HepG2 (cell line): ENCODE measurements around the gene CYP17A1. TPM values are rescaled to one million over a fixed set of nuclear protein-coding genes. Genes with fewer than 3 reads are reported as not detected.

Experiments used
- CBFB ChIP-seq: sonication (generic); formaldehyde crosslinking; IDR thresholded peaks from 2 replicates; pipeline ENCODE4 v1.4.0; 2020; ENCODE audit warnings: missing genetic modification reagents
- CREM ChIP-seq, 2 experiments: sonication (generic) in 1 of 2; formaldehyde crosslinking in 1 of 2; IDR thresholded peaks; 2 replicates each; pipeline versions ENCODE4 v1.4.0 to v1.6.1; 2016 to 2020; ENCODE audit warnings: antibody characterized with exemption in 1 of 2, mild to moderate bottlenecking in 1 of 2, missing genetic modification reagents in 1 of 2
- GMEB2 ChIP-seq: IDR thresholded peaks from 2 replicates; pipeline ENCODE4 v1.6.1; 2016; ENCODE audit warnings: missing biosample characterization, missing genetic modification reagents, low read depth
- HHEX ChIP-seq: IDR thresholded peaks from 2 replicates; pipeline ENCODE4 v1.6.1; 2016; ENCODE audit warnings: control low read depth
- HNF1B ChIP-seq: sonication (generic); formaldehyde crosslinking; IDR thresholded peaks from 2 replicates; pipeline ENCODE4 v1.5.1; 2020; ENCODE audit warnings: mild to moderate bottlenecking, moderate library complexity, missing genetic modification reagents
- MTF1 ChIP-seq: sonication (generic); formaldehyde crosslinking; IDR thresholded peaks from 2 replicates; pipeline ENCODE4 v1.5.0; 2020; ENCODE audit warnings: missing genetic modification reagents
- MXD1 ChIP-seq: sonication (generic); formaldehyde crosslinking; IDR thresholded peaks from 2 replicates; pipeline ENCODE4 v1.4.0; 2020; ENCODE audit warnings: mild to moderate bottlenecking, missing genetic modification reagents
- PHF8 ChIP-seq: sonication (generic); formaldehyde crosslinking; IDR thresholded peaks from 2 replicates; pipeline ENCODE4 v1.5.0; 2020; ENCODE audit warnings: missing genetic modification reagents
- PPARG ChIP-seq: conservative IDR thresholded peaks from 2 replicates; pipeline ENCODE4 v1.6.1; 2016; ENCODE audit warnings: missing biosample characterization, missing genetic modification reagents
- SP5 ChIP-seq: IDR thresholded peaks from 2 replicates; pipeline ENCODE4 v1.6.1; 2016; ENCODE audit warnings: low read depth, borderline replicate concordance
- SSRP1 ChIP-seq: IDR thresholded peaks from 2 replicates; pipeline ENCODE4 v1.6.1; 2016; ENCODE audit warnings: control low read depth
- TRIM22 ChIP-seq: fragments of 450-650 bp; IDR thresholded peaks from 2 replicates; pipeline ENCODE4 v1.6.1; 2017
- ZFP82 ChIP-seq: sonication (generic); formaldehyde crosslinking; IDR thresholded peaks from 2 replicates; pipeline ENCODE4 v1.5.1; 2020; ENCODE audit warnings: mild to moderate bottlenecking, missing genetic modification reagents, borderline replicate concordance
- ZNF142 ChIP-seq: sonication (generic); formaldehyde crosslinking; IDR thresholded peaks from 2 replicates; pipeline ENCODE4 v1.4.0; 2020; ENCODE audit warnings: missing genetic modification reagents
- ZNF784 ChIP-seq: sonication (generic); formaldehyde crosslinking; IDR thresholded peaks from 2 replicates; pipeline ENCODE4 v1.5.1; 2020; ENCODE audit warnings: missing genetic modification reagents, mild to moderate bottlenecking, borderline replicate concordance
- ZNF839 ChIP-seq: sonication (generic); formaldehyde crosslinking; IDR thresholded peaks from 2 replicates; pipeline ENCODE4 v1.4.0; 2020; ENCODE audit warnings: missing genetic modification reagents, mild to moderate bottlenecking, borderline replicate concordance
- ZZZ3 ChIP-seq: sonication (generic); formaldehyde crosslinking; IDR thresholded peaks from 2 replicates; pipeline ENCODE4 v1.4.0; 2020; ENCODE audit warnings: missing genetic modification reagents, mild to moderate bottlenecking, borderline replicate concordance
- polyA plus RNA-seq, 8 experiments: library from polyadenylated mRNA; depleted of rRNA in 3 of 8; stranded (reverse) in 7 of 8; unstranded in 1 of 8; fragments of >200 nt; fragmentation: Illumina TruSeq in 4 of 8; extraction: Trizol in 4 of 8; gene quantifications; 2 replicates each; pipeline versions ENCODE4 v1.2.1 to v1.2.3, GENCODE V29; 2011 to 2016; ENCODE audit warnings: low read depth in 4 of 8, missing spikeins in 1 of 8, mixed read lengths in 1 of 8; ENCODE audit not compliant: insufficient read depth in 1 of 8
- total RNA-seq, 5 experiments: library from RNA; depleted of rRNA; stranded (reverse); fragments of >200 nt; fragmentation: Illumina TruSeq; extraction: Trizol; gene quantifications; 2 replicates each; pipeline ENCODE4 v1.2.3, GENCODE V29; 2016; ENCODE audit warnings: low read depth in 1 of 5

The CYP17A1 gene
- total and polyA plus RNA-seq, 2 of the 13 experiments (the other 11 are each of a cell fraction or from before 2014, with no cell fraction given): 0.13 to 1.1 TPM

GRCh38 chr10:102869258-102870198, 32.3 kb upstream of the CYP17A1 start, which contains the start of gene AS3MT (continued):
- TF ChIP-seq ZNF142 (CRISPR knock-in tag): peak; percentile 45; the same call in 1 of the 2 replicates
- TF ChIP-seq SSRP1 (CRISPR knock-in tag): no peak; the same call in 1 of the 2 replicates
- no peak for TF ChIP-seq ZNF784 (CRISPR knock-in tag)
- peak; percentile 82; the same call in 1 of the 2 replicates for TF ChIP-seq MXD1 (CRISPR knock-in tag)
- TF ChIP-seq SP5 (CRISPR knock-in tag): peak; percentile 70
- no peak for TF ChIP-seq ZFP82
- no peak for TF ChIP-seq HNF1B
- TF ChIP-seq ZNF839 (CRISPR knock-in tag): no peak
- no peak for TF ChIP-seq MTF1 (CRISPR knock-in tag)
- no peak for TF ChIP-seq GMEB2 (CRISPR knock-in tag)
- TF ChIP-seq PHF8: peak; percentile 75
- no peak for TF ChIP-seq CBFB (CRISPR knock-in tag)
- no peak for TF ChIP-seq CREM (IDR thresholded peaks at IDR 0.05)
- TF ChIP-seq CREM (CRISPR knock-in tag; IDR thresholded peaks at IDR 0.05): no peak
- no peak for TF ChIP-seq TRIM22
- no peak; the same call in 1 of the 2 replicates for TF ChIP-seq PPARG (CRISPR knock-in tag)
- TF ChIP-seq HHEX (CRISPR knock-in tag): no peak
- TF ChIP-seq ZZZ3 (CRISPR knock-in tag): no peak
